K562 (cell line): ENCODE data around the gene PELI2. TPM values are rescaled to one million over a fixed set of nuclear protein-coding genes. Genes with fewer than 3 reads are reported as not detected.

Source experiments
- ATF7 ChIP-seq: fragments of 450-650 bp; IDR thresholded peaks from 2 replicates; pipeline ENCODE4 v1.7.1; 2014; ENCODE audit warnings: mild to moderate bottlenecking, moderate library complexity
- ELF2 ChIP-seq: fragments of 250-450 bp; sonication (Bioruptor Pico); IDR thresholded peaks from 2 replicates; pipeline ENCODE4 v1.5.0; 2021; ENCODE audit warnings: mild to moderate bottlenecking
- JUN ChIP-seq, 2 experiments: sonication (generic) in 1 of 2; formaldehyde crosslinking in 1 of 2; IDR thresholded peaks; 2 replicates each; pipeline versions ENCODE4 v1.6.1 to v1.8.0; 2012 to 2022; ENCODE audit warnings: borderline replicate concordance in 2 of 2, mild to moderate bottlenecking in 2 of 2, improper control_type of control experiment in 1 of 2, low read depth in 1 of 2, low read length in 1 of 2, missing genetic modification reagents in 1 of 2
- MAFF ChIP-seq: IDR thresholded peaks from 2 replicates; pipeline ENCODE4 v1.6.1; 2012; ENCODE audit warnings: low read length, improper control_type of control experiment
- MAFK ChIP-seq: IDR thresholded peaks from 2 replicates; pipeline ENCODE4 v1.6.1; 2011; ENCODE audit warnings: low read length, improper control_type of control experiment
- NFE2L1 ChIP-seq: fragments of 450-650 bp; IDR thresholded peaks from 2 replicates; pipeline ENCODE4 v1.6.1; 2016; ENCODE audit warnings: missing genetic modification characterization, low read depth, mild to moderate bottlenecking, missing compliant biosample characterization, moderate library complexity, borderline replicate concordance
- NFIC ChIP-seq: fragments of 450-650 bp; IDR thresholded peaks from 2 replicates; pipeline ENCODE4 v1.6.1; 2017; ENCODE audit warnings: mild to moderate bottlenecking, inconsistent platforms
- NRF1 ChIP-seq, 2 experiments: fragments of 450-650 bp; IDR thresholded peaks in 1 of 2; conservative IDR thresholded peaks in 1 of 2; 2 replicates each; pipeline ENCODE4 v1.6.1; 2014; ENCODE audit warnings: mild to moderate bottlenecking in 2 of 2
- RBM15 ChIP-seq: fragments of 200-400 bp; formaldehyde crosslinking; IDR thresholded peaks from 2 replicates; pipeline ENCODE4 v1.6.1; 2018; ENCODE audit warnings: mild to moderate bottlenecking, low read length, moderate library complexity; ENCODE audit not compliant: insufficient read depth
- SMARCA4 ChIP-seq: fragments of 450-650 bp; IDR thresholded peaks from 2 replicates; pipeline ENCODE4 v1.6.1; 2016
- SREBF1 ChIP-seq: fragments of 150-350 bp; IDR thresholded peaks from 2 replicates; pipeline ENCODE4 v1.6.1; 2014; ENCODE audit warnings: antibody characterized with exemption, low read depth, low read length, borderline replicate concordance
- TFAM ChIP-seq: fragments of 250-450 bp; sonication (Bioruptor Pico); conservative IDR thresholded peaks from 2 replicates; pipeline ENCODE4 v1.5.0; 2021; ENCODE audit warnings: mild to moderate bottlenecking, moderate library complexity
- U2AF1 ChIP-seq: fragments of 200-400 bp; formaldehyde crosslinking; optimal IDR thresholded peaks from 2 replicates; pipeline ENCODE3; 2017; ENCODE audit warnings: mild to moderate bottlenecking, low read depth, low read length, moderate library complexity
- ZKSCAN8 ChIP-seq: fragments of 200-800 bp; sonication (Bioruptor generic); IDR thresholded peaks from 2 replicates; pipeline ENCODE4 v1.6.1; 2016; ENCODE audit warnings: missing genetic modification characterization, missing compliant biosample characterization
- ZNF174 ChIP-seq: fragments of 250-450 bp; sonication (Bioruptor Pico); IDR thresholded peaks from 2 replicates; pipeline ENCODE4 v1.4.0; 2020; ENCODE audit warnings: mild to moderate bottlenecking
- polyA plus RNA-seq, 8 experiments: library from polyadenylated mRNA; depleted of rRNA in 4 of 8; stranded (reverse) in 5 of 8; unstranded in 3 of 8; fragments of >200 nt; fragmentation: Nextera tagmentation in 2 of 8; fragmentation: Illumina TruSeq in 1 of 8; extraction: Ambion mirVana in 2 of 8; extraction: Trizol in 1 of 8; gene quantifications; 2 replicates each; pipeline versions ENCODE4 v1.2.1 to v1.2.3, GENCODE V29; 2011 to 2014; ENCODE audit warnings: inconsistent platforms in 1 of 8, missing spikeins in 1 of 8
- total RNA-seq, 7 experiments: library from RNA; depleted of rRNA in 6 of 7; stranded (reverse); fragments of >200 nt in 6 of 7; fragmentation: Illumina TruSeq in 2 of 7; extraction: Trizol in 2 of 7; gene quantifications; 2 replicates each; pipeline versions ENCODE4 v1.2.1 to v1.2.3, GENCODE V29; 2011 to 2021; ENCODE audit warnings: low replicate concordance in 1 of 7
- TF ChIP-seq, protein P1 (sequence below): fragments of 450-650 bp; formaldehyde crosslinking; IDR thresholded peaks from 2 replicates; pipeline ENCODE4 v1.4.0; 2020; ENCODE audit warnings: mild to moderate bottlenecking, mixed read lengths
- TF ChIP-seq, protein P2 (sequence below), 2 experiments: fragments of 150-350 bp in 1 of 2; IDR thresholded peaks; 2 replicates each; pipeline ENCODE4 v1.6.1; 2012 to 2016; ENCODE audit warnings: low read depth in 2 of 2, low read length in 2 of 2, mild to moderate bottlenecking in 1 of 2, moderate library complexity in 1 of 2
- TF ChIP-seq, protein P3 (sequence below), 2 experiments: fragments of 250-450 bp in 1 of 2; fragments of 450-650 bp in 1 of 2; sonication (Bioruptor Pico) in 1 of 2; IDR thresholded peaks; 2 replicates each; pipeline versions ENCODE4 v1.6.1 to v1.8.0; 2016 to 2021; ENCODE audit warnings: mild to moderate bottlenecking in 2 of 2, moderate library complexity in 2 of 2, missing compliant biosample characterization in 1 of 2, missing genetic modification characterization in 1 of 2

Gene PELI2
- total and polyA plus RNA-seq, 9 of the 15 experiments (the other 6 are each of a cell fraction or from before 2014, with no cell fraction given) = 0.20 to 1.5 (median 0.44) TPM

DNA sequence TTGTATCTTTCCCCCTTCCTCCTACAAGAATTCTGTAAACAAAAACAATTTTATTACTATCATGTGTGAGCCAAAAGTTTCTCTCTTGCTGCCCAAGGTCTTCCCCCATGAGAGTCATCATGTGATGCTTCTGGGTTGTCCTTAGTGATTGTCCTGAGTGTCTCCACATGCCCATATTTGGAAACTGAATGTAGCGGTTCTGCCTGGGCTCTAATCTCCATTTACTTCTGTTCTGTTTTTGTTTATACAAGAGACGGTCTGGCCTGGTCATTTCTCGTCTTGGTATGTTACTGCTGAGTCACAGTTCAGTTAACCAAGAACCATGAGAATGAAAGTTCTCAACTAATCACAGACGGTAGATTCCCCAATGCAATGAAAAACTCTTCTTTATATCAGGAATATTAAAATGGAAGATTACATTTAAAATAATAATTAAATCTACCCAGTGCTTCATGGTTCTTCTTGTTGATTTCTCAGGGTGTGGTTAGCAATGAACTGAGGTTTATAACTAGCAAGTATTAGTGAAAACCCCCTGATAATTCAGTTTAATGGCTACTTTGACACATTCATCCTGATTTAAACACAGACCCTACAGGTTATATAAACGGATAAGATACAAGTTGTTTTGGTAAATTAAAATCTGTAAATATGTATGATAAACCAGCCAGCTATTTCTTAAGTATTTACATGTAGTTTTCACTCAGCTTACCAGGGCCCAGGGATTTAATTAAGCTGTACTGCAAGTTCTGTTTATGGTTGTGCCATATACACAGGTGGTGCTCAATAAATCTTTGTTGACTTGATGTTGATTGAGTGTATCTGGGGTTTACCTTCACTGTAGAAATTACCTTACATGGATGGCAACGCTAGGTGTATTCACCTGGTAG, 81.1 kb downstream of the PELI2 start (continued):
- TF ChIP-seq ZKSCAN8 (peak; percentile 68), TFAM (CRISPR knock-in tag) (no peak), NRF1 (conservative IDR thresholded peaks at IDR 0.05 in 1 of 2, IDR thresholded peaks at IDR 0.05 in 1 of 2) (peak; percentile 33 to 43; a peak in 2 of 4 replicates), U2AF1 (no peak), SREBF1 (no peak), SMARCA4 (peak; percentile 69), MAFF (peak; percentile 95), JUN (IDR thresholded peaks at IDR 0.05; ENCODE audit: borderline replicate concordance, low read depth, low read length) (peak; percentile 32; the same call in 1 of the 2 replicates), JUN (CRISPR knock-in tag; IDR thresholded peaks at IDR 0.05; ENCODE audit: borderline replicate concordance) (no peak), ELF2 (no peak), MAFK (peak; percentile 94), ZNF174 (no peak), NFE2L1 (tag) (peak; percentile 98), NFIC (no peak), ATF7 (peak; percentile 12; the same call in 1 of the 2 replicates), RBM15 (no peak)
- TF ChIP-seq, protein P1, sequence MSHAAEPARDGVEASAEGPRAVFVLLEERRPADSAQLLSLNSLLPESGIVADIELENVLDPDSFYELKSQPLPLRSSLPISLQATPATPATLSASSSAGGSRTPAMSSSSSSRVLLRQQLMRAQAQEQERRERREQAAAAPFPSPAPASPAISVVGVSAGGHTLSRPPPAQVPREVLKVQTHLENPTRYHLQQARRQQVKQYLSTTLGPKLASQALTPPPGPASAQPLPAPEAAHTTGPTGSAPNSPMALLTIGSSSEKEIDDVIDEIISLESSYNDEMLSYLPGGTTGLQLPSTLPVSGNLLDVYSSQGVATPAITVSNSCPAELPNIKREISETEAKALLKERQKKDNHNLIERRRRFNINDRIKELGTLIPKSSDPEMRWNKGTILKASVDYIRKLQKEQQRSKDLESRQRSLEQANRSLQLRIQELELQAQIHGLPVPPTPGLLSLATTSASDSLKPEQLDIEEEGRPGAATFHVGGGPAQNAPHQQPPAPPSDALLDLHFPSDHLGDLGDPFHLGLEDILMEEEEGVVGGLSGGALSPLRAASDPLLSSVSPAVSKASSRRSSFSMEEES (CRISPR knock-in tag) = peak; percentile 85
- TF ChIP-seq, protein P2, sequence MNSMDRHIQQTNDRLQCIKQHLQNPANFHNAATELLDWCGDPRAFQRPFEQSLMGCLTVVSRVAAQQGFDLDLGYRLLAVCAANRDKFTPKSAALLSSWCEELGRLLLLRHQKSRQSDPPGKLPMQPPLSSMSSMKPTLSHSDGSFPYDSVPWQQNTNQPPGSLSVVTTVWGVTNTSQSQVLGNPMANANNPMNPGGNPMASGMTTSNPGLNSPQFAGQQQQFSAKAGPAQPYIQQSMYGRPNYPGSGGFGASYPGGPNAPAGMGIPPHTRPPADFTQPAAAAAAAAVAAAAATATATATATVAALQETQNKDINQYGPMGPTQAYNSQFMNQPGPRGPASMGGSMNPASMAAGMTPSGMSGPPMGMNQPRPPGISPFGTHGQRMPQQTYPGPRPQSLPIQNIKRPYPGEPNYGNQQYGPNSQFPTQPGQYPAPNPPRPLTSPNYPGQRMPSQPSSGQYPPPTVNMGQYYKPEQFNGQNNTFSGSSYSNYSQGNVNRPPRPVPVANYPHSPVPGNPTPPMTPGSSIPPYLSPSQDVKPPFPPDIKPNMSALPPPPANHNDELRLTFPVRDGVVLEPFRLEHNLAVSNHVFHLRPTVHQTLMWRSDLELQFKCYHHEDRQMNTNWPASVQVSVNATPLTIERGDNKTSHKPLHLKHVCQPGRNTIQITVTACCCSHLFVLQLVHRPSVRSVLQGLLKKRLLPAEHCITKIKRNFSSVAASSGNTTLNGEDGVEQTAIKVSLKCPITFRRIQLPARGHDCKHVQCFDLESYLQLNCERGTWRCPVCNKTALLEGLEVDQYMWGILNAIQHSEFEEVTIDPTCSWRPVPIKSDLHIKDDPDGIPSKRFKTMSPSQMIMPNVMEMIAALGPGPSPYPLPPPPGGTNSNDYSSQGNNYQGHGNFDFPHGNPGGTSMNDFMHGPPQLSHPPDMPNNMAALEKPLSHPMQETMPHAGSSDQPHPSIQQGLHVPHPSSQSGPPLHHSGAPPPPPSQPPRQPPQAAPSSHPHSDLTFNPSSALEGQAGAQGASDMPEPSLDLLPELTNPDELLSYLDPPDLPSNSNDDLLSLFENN (IDR thresholded peaks at IDR 0.05; ENCODE audit: low read depth in 2 of 2, low read length in 2 of 2) = no peak
- TF ChIP-seq, protein P3, sequence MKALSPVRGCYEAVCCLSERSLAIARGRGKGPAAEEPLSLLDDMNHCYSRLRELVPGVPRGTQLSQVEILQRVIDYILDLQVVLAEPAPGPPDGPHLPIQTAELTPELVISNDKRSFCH (CRISPR knock-in tag; IDR thresholded peaks at IDR 0.05) = no peak
- TF ChIP-seq, protein P3 (tag; IDR thresholded peaks at IDR 0.05) = no peak
